OCI-LY1 (cell line): ENCODE data around the gene STX11.

Experiments used
- H2AFZ ChIP-seq: fragments of 200-600 bp; sonication (generic), shearing (Covaris generic); 2 replicates; pipeline ENCODE4 v1.6.0; 2014; ENCODE audit warnings: antibody characterized with exemption, mild to moderate bottlenecking, low read length
- H3F3A ChIP-seq: fragments of 200-600 bp; sonication (generic), shearing (Covaris generic); 2 replicates; pipeline ENCODE4 v1.6.0; 2014; ENCODE audit warnings: mild to moderate bottlenecking, antibody characterized with exemption, low read length, moderate library complexity; ENCODE audit not compliant: insufficient read depth
- H3K27ac ChIP-seq: fragments of 200-600 bp; sonication (generic); 2 replicates; pipeline ENCODE4 v1.5.1; 2014; ENCODE audit warnings: low read length, mixed run types, mild to moderate bottlenecking, low read depth; ENCODE audit not compliant: poor library complexity, severe bottlenecking
- H3K27me3 ChIP-seq: fragments of 200-600 bp; sonication (generic); 2 replicates; pipeline ENCODE4 v1.6.0; 2014; ENCODE audit warnings: antibody characterized with exemption, mild to moderate bottlenecking, low read length, moderate library complexity; ENCODE audit not compliant: insufficient read depth
- H3K36me3 ChIP-seq: fragments of 200-600 bp; sonication (generic); 2 replicates; pipeline ENCODE4 v1.6.1; 2014; ENCODE audit warnings: mild to moderate bottlenecking, antibody characterized with exemption, low read length, moderate library complexity, mixed read lengths; ENCODE audit not compliant: insufficient read depth
- H3K4me1 ChIP-seq: fragments of 200-600 bp; sonication (generic); 2 replicates; pipeline ENCODE4 v1.5.1; 2014; ENCODE audit warnings: mild to moderate bottlenecking, low read length, moderate library complexity; ENCODE audit not compliant: insufficient read depth, severe bottlenecking
- H3K4me2 ChIP-seq: fragments of 200-600 bp; sonication (generic), shearing (Covaris generic); 2 replicates; pipeline ENCODE4 v1.6.1; 2014; ENCODE audit warnings: low read length
- H3K4me3 ChIP-seq: fragments of 200-600 bp; sonication (generic); 2 replicates; pipeline ENCODE4 v1.5.1; 2014; ENCODE audit warnings: low read length, low read depth, mild to moderate bottlenecking, mixed read lengths; ENCODE audit not compliant: poor library complexity, severe bottlenecking
- H3K79me2 ChIP-seq: fragments of 200-600 bp; shearing (Covaris generic); 2 replicates; pipeline ENCODE4 v1.6.1; 2016; ENCODE audit warnings: mixed run types, low read length, mixed read lengths; ENCODE audit not compliant: insufficient read depth
- H3K9ac ChIP-seq: fragments of 200-600 bp; sonication (generic), shearing (Covaris generic); 2 replicates; pipeline ENCODE4 v1.6.1; 2014; ENCODE audit warnings: mild to moderate bottlenecking, low read length, mixed read lengths
- H3K9me2 ChIP-seq: fragments of 200-600 bp; sonication (generic), shearing (Covaris generic); 2 replicates; pipeline ENCODE4 v1.6.1; 2014; ENCODE audit warnings: low read depth, mild to moderate bottlenecking, low read length, mixed read lengths
- H3K9me3 ChIP-seq: fragments of 200-600 bp; shearing (Covaris generic); 2 replicates; pipeline ENCODE4 v1.6.1; 2014; ENCODE audit warnings: low read length, mixed read lengths
- H4K20me1 ChIP-seq: fragments of 200-600 bp; sonication (generic), shearing (Covaris generic); 2 replicates; pipeline ENCODE4 v1.6.0; 2016; ENCODE audit warnings: mild to moderate bottlenecking, low read length; ENCODE audit not compliant: insufficient read depth
- CTCF ChIP-seq: fragments of 200-600 bp; sonication (generic), shearing (Covaris generic); IDR thresholded peaks from 2 replicates; pipeline ENCODE4 v1.5.1; 2017; ENCODE audit warnings: mild to moderate bottlenecking, antibody characterized with exemption, low read length, moderate library complexity, mixed read lengths
- EZH2 ChIP-seq: fragments of 200-600 bp; sonication (generic), shearing (Covaris generic); IDR thresholded peaks from 2 replicates; pipeline ENCODE4 v1.8.0; 2017; ENCODE audit warnings: borderline replicate concordance, mixed run types, mild to moderate bottlenecking, antibody characterized with exemption, low read length, moderate library complexity, mixed read lengths

Gene STX11

DNA sequence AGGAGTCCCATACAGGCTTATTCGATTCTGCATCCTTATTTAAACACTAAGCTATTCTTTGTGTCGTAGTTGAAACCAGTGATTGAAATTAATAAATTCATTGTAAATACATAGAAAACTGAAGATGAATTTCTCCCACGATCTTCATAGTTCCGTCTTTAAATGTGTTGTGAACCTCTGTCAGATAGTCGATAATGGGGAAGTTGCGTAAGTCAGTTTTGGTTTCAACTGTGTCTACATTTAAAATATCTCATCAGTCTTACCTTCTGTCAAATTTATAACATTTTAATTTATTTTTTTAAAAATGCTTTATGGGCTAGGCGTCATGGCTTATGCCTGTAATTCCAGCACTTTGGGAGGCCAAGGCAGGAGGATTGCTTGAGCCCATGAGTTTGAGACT is 12.7 kb downstream of the STX11 start:
- H2AFZ ChIP-seq = no peak overlapping the region
- H3K9me2 ChIP-seq = no peaks in the 10 kb centered on the region
- TF ChIP-seq CTCF (no peak), EZH2 (no peak)
- H3K79me2 ChIP-seq = no peaks in the 10 kb centered on the region
- no peak overlapping the region for H3K9ac ChIP-seq
- no peak overlapping the region for H3K27ac ChIP-seq
- no peak overlapping the region for H3K4me2 ChIP-seq
- H4K20me1 ChIP-seq = no peaks in the 10 kb centered on the region
- H3K9me3 ChIP-seq = no peaks in the 10 kb centered on the region
- H3K4me3 ChIP-seq = no peak overlapping the region
- no peaks in the 10 kb centered on the region for H3K27me3 ChIP-seq
- H3K36me3 ChIP-seq = no peaks in the 10 kb centered on the region
- H3K4me1 ChIP-seq = no peaks in the 10 kb centered on the region
- H3F3A ChIP-seq = no peaks in the 10 kb centered on the region

- Histone ChIP-seq H3K27me3 (no peaks in the 10 kb centered on the region), H3K79me2 (no peaks in the 10 kb centered on the region), H3K9me2 (no peaks in the 10 kb centered on the region), H3K27ac (no peak overlapping the region), H3K36me3 (no peaks in the 10 kb centered on the region), H3K4me3 (no peak overlapping the region), H3K9me3 (no peaks in the 10 kb centered on the region), H3F3A (no peaks in the 10 kb centered on the region), H4K20me1 (no peaks in the 10 kb centered on the region), H3K4me1 (no peaks in the 10 kb centered on the region), H3K9ac (no peak overlapping the region), H3K4me2 (no peak overlapping the region), H2AFZ (no peak overlapping the region)
- no peak for TF ChIP-seq CTCF
- TF ChIP-seq EZH2 = no peak
Measured at GRCh38 chr6:144165784-144166183, 15.5 kb downstream of the STX11 start.

DNA sequence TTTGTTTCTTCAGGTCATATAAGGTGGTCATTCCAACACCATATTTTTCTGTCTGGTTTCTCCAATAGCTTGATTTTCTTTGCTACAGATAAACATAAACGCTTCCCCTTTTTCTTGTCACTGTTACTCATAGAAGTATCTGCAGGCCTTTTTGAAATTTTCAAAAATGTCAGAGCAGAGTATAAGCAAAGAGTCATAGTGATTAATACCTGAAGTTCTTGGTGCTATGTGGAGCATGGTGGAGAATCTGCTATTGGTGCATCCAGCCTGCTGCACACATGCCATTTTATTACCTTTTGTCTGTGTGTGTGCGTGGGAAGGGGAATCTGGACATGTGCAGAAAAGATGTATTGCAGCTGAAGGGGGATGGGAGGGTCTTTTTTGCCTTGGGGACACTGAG is 19.7 kb downstream of the STX11 start:
- Histone ChIP-seq H3K36me3 (no peaks in the 10 kb centered on the region), H3K27ac (no peak overlapping the region), H3K79me2 (no peaks in the 10 kb centered on the region), H3K27me3 (no peaks in the 10 kb centered on the region), H3K4me1 (no peaks in the 10 kb centered on the region), H4K20me1 (no peaks in the 10 kb centered on the region), H3K9ac (no peak overlapping the region), H3K9me2 (no peaks in the 10 kb centered on the region), H3K4me2 (no peak overlapping the region), H3K4me3 (no peak overlapping the region), H3F3A (no peaks in the 10 kb centered on the region), H3K9me3 (no peaks in the 10 kb centered on the region), H2AFZ (no peak overlapping the region)
- TF ChIP-seq EZH2 (no peak), CTCF (no peak)
